Activated CD4-positive, alpha-beta T cell treated with anti-CD3 and anti-CD28 coated beads for 24 hours (primary cell): ENCODE data around the gene ESCO1.

Experiments used
- DNase-seq, 2 donors: peaks; one replicate each; pipeline ENCODE4 v3.0.0-alpha.2; 2020; ENCODE audit warnings: low read depth in 2 of 2

The ESCO1 gene

DNA sequence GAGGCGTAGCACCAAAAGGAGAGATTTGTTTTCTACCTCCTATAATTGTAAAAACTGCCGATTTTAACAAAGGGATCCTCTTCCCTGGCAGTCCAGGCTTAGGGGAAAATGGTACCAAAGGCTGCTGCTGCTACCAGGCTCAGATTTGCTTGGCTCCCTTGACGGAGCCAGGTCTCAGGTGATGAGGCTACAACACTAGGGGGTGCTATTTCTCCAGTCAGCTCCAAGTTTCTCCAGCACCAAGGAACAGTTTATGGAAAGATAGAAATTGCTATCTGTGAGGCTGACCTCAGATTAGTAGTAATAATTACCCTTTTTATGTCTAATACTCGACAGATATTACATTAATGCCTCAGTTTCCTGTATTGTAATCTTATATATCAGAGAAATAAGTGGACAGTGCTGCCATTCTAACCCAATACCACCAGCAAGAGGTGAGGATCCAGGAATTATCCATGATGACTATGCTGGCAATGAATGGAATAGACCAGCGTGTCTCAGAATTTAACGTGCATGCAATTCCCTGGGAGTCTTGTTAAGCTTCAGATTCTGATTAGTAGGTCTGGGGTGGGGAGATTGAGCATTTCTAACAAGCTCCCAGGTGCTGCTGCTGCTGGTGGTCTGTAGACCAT lies 111.3 kb downstream of the ESCO1 start:
- DNase-seq, result peak; percentile 2 to 15

DNA sequence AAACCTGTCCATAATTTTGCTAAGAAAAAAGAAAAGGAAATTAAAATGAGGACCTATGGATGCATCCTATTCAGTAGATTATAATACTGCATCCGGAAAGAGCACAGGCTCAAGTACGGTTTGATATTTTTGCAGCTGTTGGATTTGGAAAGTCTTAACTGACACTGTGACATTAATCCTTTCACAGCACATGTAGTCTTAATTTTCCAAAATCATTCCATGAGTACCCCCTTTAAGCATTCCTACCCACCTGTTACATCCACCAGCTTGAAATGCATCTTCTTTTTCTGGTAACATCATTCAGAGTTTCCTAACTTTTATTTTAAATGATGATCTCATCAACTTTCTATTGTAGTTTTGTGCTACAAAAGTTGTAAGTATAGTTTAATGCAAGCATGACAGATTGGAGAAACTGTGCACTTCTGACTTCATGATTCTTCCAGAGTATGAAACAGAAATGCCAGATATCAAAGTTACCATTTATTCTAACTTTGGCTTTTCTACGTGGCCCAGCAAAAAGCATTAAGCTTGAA lies 113.5 kb downstream of the ESCO1 start:
- no peak for DNase-seq

DNA sequence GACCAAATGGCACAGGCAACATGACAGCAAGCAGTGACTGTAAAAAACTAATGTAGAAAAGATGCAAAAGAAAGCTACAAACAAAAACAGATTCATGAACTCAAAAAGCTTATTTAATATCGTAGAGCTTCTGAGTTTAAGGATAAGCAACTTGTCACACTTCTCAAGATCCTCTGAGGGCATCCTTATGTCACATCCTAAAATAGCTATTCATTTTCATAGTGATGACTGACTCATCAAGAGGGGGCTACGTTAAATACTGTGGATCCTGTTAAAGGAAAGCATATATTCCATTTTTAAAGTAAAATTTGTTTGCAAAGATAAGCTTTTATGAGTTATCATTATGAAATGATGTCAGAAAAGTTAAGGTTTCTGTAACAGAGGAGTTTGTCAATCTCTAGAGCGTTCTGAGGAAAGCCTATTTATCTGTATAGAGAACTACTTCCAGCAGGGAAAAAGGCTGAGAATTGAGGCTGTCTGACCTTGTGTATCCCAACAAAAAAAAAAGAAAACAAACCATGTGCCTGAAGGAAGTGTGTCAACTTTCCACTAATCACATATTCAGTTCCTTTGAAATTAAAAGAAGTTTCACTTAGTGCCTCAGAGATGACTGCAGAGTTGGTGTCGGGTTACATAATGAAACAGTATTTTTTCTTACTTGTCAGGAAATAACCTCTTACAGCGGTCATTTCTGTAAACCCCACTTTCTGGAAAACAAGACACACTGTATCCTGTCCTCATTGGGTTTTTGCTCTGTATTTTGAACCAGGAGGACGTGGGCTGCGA lies 115.5 kb downstream of the ESCO1 start:
- DNase-seq, result no peak

DNA sequence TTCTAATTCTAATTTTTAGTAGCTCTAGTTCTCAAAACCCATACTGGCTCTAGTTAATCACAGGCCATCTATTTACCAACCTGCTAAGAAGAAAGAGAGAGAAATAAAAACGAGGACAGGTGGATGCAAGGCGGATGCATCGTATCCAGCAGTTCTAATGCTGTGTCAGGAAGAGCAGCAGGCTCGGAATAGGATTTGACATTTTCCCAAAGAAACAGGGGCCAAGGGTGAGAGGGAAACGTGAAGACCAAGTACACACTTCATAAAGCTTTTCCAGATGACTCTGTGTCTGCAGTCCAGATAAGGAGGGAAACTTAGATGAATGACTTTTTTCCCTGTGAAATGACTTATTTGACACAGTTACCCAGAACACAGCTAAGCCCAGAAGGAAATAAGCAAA lies 117.5 kb downstream of the ESCO1 start:
- DNase-seq, result no peak

DNA sequence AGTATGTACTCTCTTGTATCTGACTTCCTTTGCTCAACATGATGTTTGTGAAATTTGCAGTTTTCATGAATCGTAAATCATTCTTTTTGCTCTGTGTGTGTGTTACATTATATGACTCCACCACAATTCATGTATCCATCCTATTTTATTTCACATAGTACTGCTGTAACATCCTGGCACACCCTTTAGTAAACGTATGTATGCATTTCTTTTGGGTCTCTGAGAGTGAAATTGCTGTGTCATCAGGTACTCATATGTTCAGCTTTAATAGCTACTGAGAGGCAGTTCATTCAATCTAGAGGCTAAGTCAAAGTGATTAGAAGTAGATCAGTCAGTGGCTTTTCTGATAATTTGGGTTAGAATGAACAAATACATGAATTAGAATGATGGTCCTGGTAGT lies 118.8 kb downstream of the ESCO1 start:
- no peak for DNase-seq

DNA sequence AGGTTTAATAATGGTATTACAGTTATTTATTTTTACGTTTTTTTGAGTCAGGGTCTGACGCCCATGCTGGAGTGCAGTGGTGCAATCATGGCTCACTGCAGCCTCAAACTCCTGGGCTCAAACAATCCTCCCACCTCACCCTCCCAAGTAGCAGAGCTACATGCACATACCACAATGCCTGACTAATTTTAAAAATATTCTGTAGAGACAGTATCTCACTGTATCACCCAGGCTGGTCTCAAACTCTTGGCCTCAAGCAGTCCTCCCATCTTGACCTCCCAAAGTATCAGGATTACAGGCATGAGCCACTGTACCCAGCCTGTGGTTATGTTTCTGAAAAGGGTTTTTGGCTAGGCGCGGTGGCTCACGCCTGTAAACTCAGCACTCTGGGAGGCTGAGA lies 120.8 kb downstream of the ESCO1 start:
- DNase-seq, result no peak
